GM19452 (cell line): ENCODE data around the gene PEA15.

ENCODE experiments used
- ATAC-seq: cut with Tn5 transposase; IDR thresholded peaks from one replicate; pipeline ENCODE4 v1.9.1; 2021; ENCODE audit not compliant: unreplicated experiment

Gene PEA15

GRCh38 chr1:160205242-160206035 is at the start of gene PEA15:
Gene PEA15, plus strand, starts transcription at chr1:160205384. Its CDS starts 6,161 bp downstream, at chr1:160211545.
- ATAC-seq, result peak; percentile 46

- no peak for ATAC-seq
Observed at GRCh38 chr1:160156361-160156760, 48.8 kb upstream of the PEA15 start.

GRCh38 chr1:160157174-160157573 is 48.0 kb upstream of the PEA15 start:
- no peak for ATAC-seq

GRCh38 chr1:160158031-160158430 is 47.2 kb upstream of the PEA15 start:
- no peak for ATAC-seq

- no peak for ATAC-seq
Observed at GRCh38 chr1:160158534-160158933, 46.6 kb upstream of the PEA15 start.

- ATAC-seq, result no peak
Observed at GRCh38 chr1:160159846-160160245, 45.3 kb upstream of the PEA15 start.

- ATAC-seq, result no peak
Observed at GRCh38 chr1:160161965-160162705, 43.0 kb upstream of the PEA15 start.

GRCh38 chr1:160162931-160163330 is 42.3 kb upstream of the PEA15 start:
- no peak for ATAC-seq

- no peak for ATAC-seq
Observed at GRCh38 chr1:160163615-160164014, 41.6 kb upstream of the PEA15 start.

GRCh38 chr1:160164121-160164520 is 41.1 kb upstream of the PEA15 start:
- ATAC-seq, result no peak

GRCh38 chr1:160166166-160166868 is 38.9 kb upstream of the PEA15 start:
- no peak for ATAC-seq

GRCh38 chr1:160167056-160167455 is 38.1 kb upstream of the PEA15 start:
- no peak for ATAC-seq

GRCh38 chr1:160167580-160167979 is 37.6 kb upstream of the PEA15 start:
- ATAC-seq, result no peak

- no peak for ATAC-seq
Observed at GRCh38 chr1:160168016-160168415, 37.2 kb upstream of the PEA15 start.

GRCh38 chr1:160168609-160169369 is 36.4 kb upstream of the PEA15 start:
- no peak for ATAC-seq

GRCh38 chr1:160169553-160170399 is 35.4 kb upstream of the PEA15 start:
- ATAC-seq, result peak; percentile 76

GRCh38 chr1:160171354-160171753 is 33.8 kb upstream of the PEA15 start:
- no peak for ATAC-seq

GRCh38 chr1:160171980-160172379 is 33.2 kb upstream of the PEA15 start:
- no peak for ATAC-seq

- ATAC-seq, result no peak
Observed at GRCh38 chr1:160177231-160177630, 28.0 kb upstream of the PEA15 start.

GRCh38 chr1:160177667-160178066 is 27.5 kb upstream of the PEA15 start:
- no peak for ATAC-seq
